ENCODE data around the gene REXO5. TPM values are rescaled to one million over a fixed set of nuclear protein-coding genes. Genes with fewer than 3 reads are reported as not detected.
"Not testable (repeated sequence)": the region's sequence is repeated elsewhere in the genome, so short reads cannot be mapped to it uniquely, and the experiment has no call there.

Gene REXO5
- total RNA-seq, 1 experiment from 2014 or later = 9.8 TPM

DNA sequence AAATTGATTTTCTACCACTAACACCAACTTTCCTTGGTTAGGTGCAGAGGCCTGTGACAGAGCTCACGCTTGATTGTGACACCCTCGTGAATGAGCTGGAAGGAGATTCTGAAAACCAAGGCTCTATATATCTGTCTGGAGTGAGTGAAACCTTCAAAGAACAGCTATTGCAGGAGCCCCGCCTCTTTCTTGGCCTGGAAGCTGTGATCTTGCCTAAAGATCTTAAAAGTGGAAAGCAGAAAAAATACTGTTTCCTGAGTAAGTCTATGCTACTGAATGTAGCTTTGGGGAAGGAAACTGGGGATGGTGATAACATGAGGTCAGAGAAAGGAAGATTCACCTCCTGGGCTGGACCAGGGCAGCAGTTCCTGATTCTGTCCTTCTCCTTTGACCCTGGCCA, 38.3 kb downstream of the REXO5 start:
- in situ Hi-C loops (cut with HindIII; ENCODE audit: low sequenced_read_pairs) = no loop called here
- DNase-seq (ENCODE audit: low spot score) = no peak

DNA sequence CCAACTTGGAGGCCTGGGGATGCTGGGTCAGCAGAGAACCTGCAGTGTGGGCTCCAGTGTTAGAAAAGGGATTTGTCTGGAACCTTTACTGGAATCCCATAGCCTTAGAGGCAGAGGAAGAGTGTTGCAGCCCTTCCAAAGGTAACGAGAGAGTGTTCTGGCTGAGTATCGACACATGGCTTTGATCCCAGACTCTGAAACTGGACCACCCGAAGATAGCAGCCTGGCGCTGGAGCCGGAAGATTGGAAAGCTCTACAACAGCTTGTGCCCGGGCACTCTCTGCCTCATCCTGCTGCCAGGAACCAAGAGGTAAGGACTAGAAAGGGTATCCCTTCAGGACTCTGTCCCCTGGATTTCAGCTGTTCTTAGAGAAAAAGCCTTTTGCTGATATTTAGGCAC, 39.7 kb downstream of the REXO5 start:
- DNase-seq (ENCODE audit: low spot score) = peak; percentile 90
- in situ Hi-C loops (cut with HindIII; ENCODE audit: low sequenced_read_pairs) = no loop called here

DNA sequence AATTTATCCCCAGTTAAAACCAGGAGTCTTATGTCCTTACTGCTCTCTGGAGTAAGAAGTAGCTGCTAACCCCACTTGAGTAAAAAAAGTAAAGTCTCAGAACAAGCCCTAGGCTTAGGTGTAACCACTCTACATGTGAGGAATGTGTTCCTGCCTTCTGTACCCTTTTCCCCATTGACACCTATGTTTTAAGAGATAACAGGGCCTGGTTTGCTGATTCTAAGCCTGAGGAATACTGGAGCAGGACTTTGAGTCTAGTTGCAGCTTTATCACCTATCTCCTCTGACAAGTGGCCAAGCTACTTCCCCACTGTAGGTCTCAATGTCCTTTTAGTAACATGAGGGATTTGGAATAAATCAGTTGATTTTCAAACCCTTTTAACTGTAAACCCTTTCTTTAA, 40.2 kb downstream of the REXO5 start:
- in situ Hi-C loops (cut with HindIII; ENCODE audit: low sequenced_read_pairs) = no loop called here
- no peak for DNase-seq (ENCODE audit: low spot score)

DNA sequence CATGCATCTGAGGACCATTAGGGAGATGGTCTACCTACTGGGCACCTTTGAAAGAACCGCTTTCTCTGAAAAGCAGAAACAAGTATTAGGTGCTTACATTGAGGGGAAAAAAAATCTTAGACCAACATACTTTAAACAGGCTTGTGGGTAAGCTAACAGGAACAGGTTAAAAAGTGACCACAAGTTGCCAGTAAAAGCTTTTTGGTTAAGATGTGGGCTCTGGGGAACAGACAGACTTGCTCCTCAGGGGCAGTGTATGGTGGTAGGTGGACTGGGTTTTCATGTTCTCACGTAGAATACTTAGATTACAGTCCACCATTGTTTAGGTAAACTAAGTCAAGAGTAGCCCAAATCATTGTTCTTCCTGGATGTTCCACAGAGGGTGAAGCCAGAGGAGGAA, 41.2 kb downstream of the REXO5 start:
- in situ Hi-C loops (cut with HindIII; ENCODE audit: low sequenced_read_pairs) = no loop called here
- no peak for DNase-seq (ENCODE audit: low spot score)

DNA sequence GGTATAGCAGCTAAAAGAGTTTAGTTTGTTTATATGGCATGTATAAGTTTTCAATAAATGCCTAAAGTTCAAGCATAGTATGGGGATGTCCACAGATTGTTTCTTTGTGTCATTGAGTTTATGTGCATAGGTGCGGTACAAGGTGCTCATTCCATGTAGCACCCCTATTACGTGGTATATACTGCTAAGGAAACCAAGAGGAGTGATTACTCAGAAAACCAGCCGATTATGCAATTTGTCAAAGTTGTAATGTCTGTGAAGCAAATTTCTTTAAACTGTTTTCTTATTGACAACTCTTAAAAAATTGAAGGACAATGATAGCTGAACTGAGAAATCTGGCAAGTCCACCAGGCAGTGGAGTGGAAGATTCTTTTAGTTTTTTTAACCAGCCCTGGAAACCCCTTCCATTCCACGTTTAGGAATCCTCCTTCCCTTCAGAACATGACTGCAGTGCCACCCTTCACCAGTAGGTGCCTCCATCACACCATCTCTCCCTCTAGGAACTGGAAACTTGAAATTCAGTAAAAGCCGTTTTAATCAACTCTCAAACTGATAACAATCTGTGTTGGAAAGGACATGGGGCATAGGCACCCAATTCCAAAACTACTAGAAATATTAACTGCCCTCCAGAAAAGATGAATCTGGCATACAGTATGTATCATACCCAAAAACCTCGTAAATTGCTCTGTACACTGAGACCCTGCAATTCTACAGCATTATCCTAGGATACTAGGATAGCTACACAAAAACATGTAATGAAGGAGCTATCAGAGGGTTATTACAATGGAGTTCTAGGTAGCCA, 43.5 kb downstream of the REXO5 start:
- in situ Hi-C loops (cut with HindIII; ENCODE audit: low sequenced_read_pairs) = no loop called here
- peak; percentile 76 for DNase-seq (ENCODE audit: low spot score)

DNA sequence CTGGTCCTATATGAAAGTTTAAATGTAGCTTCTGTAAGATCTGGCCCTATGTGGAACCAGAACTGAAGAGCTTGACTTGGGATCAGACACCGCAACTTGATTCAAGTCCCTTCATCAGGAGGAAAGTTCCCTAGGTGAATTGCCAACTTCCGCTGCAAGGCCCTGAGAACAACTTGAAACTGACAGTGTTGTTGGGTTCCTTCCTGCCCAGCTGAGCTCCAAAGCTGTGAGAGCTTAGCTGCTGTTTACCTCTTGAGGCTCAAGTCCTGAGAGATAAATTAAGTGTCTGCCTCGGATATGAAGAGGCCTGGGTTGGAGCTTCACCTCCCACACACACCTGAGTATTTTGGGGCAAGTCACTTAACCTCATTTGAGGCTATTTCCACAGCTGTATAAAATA, 44.7 kb downstream of the REXO5 start:
- in situ Hi-C loops (cut with HindIII; ENCODE audit: low sequenced_read_pairs) = no loop called here
- no peak for DNase-seq (ENCODE audit: low spot score)

DNA sequence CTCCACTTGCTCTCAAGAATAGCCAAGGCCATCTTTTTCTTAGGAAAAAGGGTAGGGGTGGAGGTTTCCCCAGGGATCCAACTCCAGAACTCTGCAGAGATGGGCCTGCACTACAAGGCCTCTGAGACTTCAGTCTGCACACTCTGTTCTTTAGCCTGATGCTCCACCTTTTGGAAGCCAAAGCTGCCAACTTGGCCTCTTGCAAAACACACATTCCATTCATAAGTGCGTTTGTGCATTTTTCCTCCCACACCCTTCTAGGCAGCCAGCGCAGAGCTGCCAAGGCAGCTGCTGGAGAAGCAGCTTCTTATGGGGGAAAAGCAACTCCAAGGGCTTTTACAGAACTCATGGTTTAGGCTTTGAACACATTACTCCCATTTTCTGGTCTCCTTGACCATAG, 45.3 kb downstream of the REXO5 start:
- no peak for DNase-seq (ENCODE audit: low spot score)
- in situ Hi-C loops (cut with HindIII; ENCODE audit: low sequenced_read_pairs) = no loop called here

DNA sequence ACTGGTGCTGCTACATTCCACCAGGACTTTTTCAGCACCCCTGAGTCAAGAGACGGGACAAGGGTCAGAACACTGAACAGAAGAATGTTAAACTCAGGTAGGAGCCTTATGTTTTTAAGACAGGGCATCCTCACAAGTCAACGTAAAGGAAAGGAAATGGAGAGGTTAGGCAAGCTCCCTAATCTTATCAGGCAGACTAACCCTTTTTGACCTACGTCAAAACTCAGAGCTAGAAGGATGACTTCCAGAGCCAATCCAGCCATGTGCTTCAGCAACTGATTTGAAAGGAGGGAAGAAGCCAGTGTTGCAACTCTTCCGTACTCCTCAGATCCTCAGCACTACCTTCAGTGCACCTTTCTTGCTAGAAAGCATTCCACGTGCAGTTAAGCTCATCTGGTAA, 46.8 kb downstream of the REXO5 start:
- in situ Hi-C loops (cut with HindIII; ENCODE audit: low sequenced_read_pairs) = no loop called here
- no peak for DNase-seq (ENCODE audit: low spot score)

DNA sequence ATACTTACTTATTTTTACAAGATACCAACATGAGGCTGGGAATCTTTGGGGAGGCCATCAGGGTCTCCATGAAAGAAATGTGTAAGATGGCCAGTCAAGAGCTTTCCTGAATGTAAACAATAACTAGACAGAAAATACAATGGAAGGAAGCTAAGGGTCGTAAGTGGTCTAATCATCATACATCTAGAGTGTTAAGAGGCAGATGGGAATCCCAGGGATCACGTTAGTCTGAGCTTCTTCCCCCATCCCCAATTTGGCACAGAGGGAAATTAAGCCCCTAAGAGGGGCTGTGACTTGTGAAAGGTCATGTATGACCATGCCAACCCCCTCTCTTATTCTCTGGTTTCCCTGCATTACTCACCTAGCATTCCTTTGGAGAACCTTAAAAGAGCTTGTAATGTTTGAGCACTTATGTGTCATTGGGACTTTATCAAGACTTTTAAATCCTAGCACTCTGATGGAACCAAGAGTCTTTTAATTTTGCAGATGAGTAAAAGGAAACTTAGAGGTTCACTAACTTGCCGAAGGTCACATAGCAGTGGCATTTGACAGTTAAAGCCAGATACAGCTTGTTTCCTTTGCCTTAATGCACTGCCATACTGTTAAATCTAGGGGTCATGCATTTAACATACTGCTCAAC, 47.8 kb downstream of the REXO5 start:
- no peak for DNase-seq (ENCODE audit: low spot score)
- in situ Hi-C loops (cut with HindIII; ENCODE audit: low sequenced_read_pairs) = no loop called here

DNA sequence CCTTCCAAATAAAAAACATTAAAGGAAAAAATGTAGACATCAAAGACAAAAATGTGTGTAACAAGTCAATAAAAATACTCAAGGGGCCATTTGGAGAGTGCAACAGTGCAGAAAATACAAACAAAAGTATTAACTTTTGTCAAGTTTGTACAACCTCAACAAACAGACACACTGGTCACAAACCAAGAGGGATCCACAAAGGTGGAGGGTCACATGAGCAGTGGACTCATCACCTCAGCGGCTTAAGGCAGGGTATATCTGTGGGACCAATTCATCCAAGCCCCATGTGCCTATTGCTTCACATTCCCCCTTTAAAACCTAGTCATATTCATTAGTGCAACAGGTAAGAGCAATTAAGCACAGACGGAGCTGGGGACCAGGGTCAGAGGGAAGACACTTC, 48.6 kb downstream of the REXO5 start:
- in situ Hi-C loops (cut with HindIII; ENCODE audit: low sequenced_read_pairs) = no loop called here
- DNase-seq (ENCODE audit: low spot score) = no peak

DNA sequence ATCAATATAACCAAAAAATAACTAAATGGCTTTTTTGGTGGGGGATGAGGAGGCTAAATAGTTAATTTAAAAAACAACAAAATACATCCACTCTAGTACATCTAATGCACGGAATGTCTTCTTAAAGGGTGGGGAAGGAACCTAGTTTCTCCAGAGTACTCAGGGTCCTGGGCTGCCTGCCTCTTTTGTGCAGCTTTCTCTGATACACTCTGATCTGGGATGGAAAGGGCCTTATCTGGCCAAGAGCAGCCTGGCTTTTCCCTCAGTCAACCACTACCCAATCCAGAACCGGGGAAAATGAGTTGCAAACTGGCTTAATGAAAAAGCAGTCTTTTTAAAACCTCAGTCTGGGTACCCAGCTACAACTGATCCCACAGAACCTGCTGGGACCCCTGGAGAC, 51.0 kb downstream of the REXO5 start:
- in situ Hi-C loops (cut with HindIII; ENCODE audit: low sequenced_read_pairs) = no loop called here

DNA sequence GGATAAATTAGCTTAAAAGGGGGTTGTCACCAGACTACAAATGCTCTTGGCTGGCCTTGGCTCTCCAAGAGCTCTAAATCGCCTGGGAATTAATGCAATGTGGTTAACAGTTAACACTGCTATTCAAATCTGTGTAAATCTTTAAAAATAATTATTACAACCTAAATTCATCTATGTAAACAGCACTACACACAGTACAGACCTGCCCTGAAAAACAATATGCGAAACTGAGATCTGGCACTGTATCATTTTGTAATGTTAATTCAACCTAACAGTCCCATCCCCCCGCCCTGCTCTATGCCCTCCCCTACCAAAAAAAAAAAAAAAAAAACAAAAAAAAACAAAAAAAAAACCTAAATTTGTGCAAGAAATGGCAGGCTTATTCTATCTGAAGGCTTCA, 52.9 kb downstream of the REXO5 start:
- in situ Hi-C loops (cut with HindIII; ENCODE audit: low sequenced_read_pairs) = no loop called here
- no peak for DNase-seq (ENCODE audit: low spot score)

More for the DNA sequence above, 51.0 kb downstream of the REXO5 start:
- no peak for DNase-seq (ENCODE audit: low spot score)

DNA sequence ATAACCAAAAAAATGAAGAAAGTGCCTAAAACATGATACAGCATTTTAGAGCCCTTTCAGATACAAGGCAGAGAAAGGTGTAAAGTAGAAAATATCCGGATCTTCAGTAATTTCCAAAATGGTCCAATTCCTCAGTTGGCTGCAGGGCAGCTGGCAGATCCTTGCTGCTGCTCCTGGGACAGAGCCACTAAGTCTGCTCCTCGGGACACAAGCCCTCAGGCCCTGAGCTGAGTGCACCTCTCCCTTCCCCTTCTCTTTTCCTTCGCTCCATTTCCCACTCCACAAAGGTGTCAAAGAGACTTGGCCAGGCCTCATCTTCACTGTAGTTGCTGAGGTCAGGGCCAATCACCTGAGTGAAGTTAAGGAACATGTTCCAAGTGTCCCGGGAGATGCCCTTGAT, 53.4 kb downstream of the REXO5 start:
- peak; percentile 59 for DNase-seq (ENCODE audit: low spot score)
- in situ Hi-C loops (cut with HindIII; ENCODE audit: low sequenced_read_pairs) = no loop called here

DNA sequence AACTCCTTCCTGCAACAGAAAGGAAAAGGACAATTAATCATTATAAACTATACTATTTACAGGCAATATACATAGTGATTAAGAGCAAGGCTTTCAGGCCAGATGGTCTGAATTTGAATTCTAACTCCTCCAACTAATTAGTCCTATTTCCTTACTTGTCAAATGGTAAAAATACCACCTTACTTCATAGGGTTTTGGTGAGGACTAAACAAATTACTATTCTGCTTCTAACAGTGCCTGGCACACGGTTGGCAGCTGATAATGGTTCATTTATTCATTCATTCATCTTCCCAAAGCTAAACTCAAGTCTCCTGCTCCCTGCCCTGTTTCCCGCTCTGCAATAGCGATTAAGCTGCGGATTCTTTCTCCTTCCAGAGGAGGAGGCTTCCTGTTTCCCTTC, 54.0 kb downstream of the REXO5 start:
- in situ Hi-C loops (cut with HindIII; ENCODE audit: low sequenced_read_pairs) = no loop called here
- DNase-seq (ENCODE audit: low spot score) = no peak

DNA sequence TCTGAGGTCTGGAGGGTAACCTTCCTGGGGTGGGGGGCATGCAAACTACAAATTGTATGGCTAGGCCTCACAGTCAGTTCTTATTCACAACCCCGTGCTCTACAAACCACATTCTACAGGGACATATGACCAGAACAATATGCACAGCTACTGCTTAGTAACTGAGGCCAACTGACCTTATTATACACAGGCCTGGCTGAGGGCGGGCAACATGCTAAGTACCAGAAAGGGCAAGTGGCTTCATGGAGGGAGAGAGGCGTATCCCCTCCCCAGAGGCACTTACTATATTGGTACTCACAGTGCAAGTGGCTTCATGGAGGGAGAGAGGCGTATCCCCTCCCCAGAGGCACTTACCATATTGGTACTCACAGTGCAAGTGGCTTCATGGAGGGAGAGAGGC, 54.7 kb downstream of the REXO5 start:
- DNase-seq (ENCODE audit: low spot score); in situ Hi-C loops (cut with HindIII; ENCODE audit: low sequenced_read_pairs): not testable (repeated sequence)

DNA sequence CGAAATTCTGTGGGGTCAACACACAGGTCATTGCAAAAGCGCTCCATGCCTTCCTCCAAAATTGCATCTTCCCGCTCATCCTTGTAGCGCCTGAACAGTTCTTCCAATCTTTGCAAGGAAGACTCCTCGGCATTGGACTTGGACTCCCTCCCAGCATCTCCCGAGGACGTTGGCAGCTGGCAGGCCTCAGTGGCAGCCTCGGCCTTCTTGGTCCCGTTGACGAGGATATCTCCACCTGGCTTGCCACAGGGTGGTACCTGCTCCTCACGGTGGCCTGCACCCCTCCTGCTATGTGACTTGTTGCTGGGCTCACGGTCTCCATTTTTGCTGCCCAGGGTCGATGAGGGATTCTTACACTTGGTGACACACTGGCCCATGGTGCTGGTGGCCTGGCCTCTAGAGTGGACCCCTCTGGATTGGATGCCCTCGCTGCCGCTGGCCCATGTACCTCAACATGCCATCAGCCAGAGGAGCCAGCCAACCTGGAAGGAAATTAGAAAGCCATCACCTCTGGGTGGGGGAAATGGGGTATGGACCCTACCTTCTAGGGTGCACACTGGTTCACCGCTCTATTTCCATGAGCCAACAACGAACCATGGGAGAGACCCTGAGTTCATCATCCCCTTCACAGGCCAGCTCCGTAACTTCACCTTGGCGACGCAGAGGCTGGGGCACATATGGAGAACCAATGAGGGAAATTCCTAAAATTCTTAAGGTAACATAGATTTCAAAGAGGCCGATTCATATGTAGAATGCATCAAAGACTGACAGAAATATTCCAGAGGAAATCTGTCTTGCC, 56.0 kb downstream of the REXO5 start:
- DNase-seq (ENCODE audit: low spot score) = no peak
- in situ Hi-C loops (cut with HindIII; ENCODE audit: low sequenced_read_pairs) = no loop called here

DNA sequence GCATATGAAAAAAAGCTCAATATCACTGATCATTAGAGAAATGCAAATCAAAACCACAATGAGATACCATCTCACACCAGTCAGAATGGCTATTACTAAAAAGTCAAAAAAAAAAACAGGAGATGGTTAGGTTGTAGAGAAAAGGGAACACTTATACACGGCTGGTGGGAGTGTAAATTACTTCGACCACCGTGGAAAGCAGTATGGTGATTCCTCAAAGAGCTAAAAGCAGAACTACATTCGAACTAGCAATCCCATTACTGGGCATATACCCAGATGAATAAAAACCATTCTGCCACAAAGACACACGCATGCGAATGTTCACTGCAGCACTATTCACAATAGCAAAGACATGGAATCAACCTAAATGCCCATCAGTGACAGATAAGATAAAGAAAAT, 58.0 kb downstream of the REXO5 start:
- DNase-seq (ENCODE audit: low spot score); in situ Hi-C loops (cut with HindIII; ENCODE audit: low sequenced_read_pairs): not testable (repeated sequence)

DNA sequence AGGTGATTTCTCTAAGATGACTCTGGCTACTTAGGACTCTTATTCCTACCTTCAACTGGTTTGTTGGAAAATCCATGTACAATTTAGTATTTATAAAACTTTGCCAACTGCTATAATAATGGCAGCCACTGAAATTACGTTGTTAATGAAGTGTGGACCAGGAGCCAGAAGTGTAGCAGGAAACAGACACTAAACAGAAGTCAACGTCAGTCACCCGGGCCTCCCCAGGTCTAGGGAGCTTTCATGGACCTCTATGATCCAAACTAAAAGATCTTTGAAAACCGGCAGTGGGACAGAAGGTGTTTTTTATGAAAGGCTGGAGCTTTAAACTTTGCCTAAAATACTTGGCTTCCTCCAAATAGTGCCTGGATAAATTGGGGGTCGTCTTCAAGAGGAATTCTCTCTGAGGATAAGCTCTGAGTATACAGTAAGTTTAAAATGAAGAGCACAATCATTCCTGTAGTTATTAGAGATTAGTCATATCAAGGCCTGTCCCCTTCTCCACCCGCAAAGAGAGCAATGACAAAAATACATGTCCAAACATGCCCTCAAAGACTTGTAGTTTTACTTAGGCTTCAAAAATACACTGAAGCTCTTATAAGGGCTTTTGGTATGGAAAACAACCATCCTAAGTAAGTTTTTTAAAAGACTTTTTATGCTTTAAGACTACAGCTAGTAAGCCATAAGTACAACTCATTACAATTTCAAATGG, 59.2 kb downstream of the REXO5 start:
- DNase-seq (ENCODE audit: low spot score) = no peak
- in situ Hi-C loops (cut with HindIII; ENCODE audit: low sequenced_read_pairs) = no loop called here

DNA sequence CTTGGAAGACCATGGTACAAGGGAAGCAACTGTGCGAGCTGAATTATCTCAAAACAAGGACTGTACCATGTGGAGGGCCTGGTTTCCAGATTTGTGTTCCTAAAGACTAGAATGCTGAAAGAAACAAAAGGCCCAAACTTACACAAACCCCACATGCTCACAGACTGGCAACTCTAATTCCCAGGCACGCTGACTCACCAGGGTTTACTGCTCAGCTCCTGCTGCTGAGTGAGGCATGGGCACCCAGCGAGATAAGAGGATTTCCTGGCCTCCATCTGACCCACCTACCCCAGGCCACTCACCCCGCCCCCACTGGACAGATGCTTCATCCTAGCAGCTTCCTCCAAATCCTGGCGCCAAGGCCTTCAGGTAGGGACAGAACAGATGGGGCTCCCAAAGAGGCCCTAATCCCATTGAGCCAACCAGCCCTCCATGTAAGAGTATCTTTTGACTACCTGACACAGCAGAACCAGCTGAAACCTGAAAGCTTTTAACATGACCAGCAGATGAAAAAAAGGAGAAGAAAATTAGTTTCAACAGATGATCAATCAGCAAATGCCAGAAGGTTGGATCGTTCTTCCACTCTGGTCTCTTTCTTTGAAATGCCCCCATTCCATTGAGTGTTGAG, 59.9 kb downstream of the REXO5 start:
- DNase-seq (ENCODE audit: low spot score) = peak; percentile 56
- in situ Hi-C loops (cut with HindIII; ENCODE audit: low sequenced_read_pairs) = no loop called here

Measured in G401 (cell line).